HG03520 (cell line): ENCODE measurements around the gene SLC10A1.
"Not testable (repeated sequence)": the region's sequence is repeated elsewhere in the genome, so short reads cannot be mapped to it uniquely, and the experiment has no call there.

Source experiments
- ATAC-seq: cut with Tn5 transposase; IDR thresholded peaks from one replicate; pipeline ENCODE4 v1.9.1; 2021; ENCODE audit warnings: mild to moderate bottlenecking, moderate library complexity; ENCODE audit not compliant: unreplicated experiment

SLC10A1 gene

DNA sequence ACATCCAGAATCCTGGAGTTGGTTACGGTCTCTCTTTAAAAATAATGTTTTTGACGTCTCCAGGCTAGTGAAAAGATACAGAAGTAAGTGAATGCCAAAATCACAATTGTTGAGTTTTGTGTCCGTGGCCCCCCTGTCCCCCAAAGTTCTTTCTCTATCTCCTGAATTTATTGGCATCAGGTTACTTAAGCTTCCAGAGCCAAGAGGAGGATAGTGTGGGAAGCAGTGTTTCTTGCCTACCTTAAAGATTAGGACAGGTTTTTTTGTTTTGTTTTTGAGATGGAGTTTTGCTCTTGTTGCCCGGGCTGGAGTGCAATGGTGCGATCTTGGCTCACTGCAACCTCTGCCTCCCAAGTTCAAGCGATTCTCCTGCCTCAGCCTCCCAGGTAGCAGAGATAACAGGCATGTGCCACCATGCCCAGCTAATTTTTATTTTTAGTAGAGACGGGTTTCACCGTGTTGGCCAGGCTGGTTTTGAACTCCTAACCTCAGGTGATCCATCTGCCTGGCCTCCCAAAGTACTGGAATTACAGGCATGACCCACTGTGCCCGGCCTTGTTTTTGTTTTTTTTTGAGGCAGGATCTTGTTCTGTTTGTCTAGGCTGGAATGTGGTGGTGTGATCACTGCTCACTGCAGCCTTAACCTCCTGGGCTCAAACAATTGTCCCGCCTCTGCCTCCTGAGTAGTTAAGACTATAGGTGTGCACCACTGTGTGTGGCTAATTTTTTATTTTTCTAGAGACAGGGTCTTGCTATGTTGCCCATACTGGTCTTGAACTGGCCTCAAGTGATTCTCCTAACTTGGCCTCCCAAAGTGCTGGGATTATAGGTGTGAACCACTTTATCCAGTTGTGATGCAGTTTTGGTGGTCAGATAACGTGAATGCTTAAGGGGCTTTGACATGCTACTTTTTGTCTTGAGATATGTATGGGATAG, 24.7 kb downstream of the SLC10A1 start:
- no peak for ATAC-seq

- ATAC-seq = no peak
Observed at GRCh38 chr14:69771136-69771535, 25.9 kb downstream of the SLC10A1 start.

DNA sequence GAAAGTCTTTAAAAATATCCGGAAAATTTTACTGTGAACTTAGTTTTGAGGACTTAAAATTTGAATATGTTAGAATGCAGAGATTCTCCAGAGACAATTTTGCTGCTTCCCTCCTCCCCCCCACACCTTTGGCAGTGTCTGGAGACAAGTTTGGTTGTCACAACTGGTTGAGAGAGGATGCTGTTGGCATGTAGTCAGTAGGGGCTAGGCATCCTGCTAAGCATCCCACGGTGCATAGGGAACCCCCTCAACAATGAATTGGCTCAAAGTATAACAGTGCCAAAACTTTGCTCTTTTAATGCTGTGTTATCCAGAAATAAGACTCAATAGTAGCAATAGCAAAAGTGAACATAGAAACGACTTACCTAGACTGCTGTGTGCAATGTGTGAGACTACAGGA, 26.5 kb downstream of the SLC10A1 start:
- ATAC-seq = no peak

- no peak for ATAC-seq
Observed at GRCh38 chr14:69769623-69770022, 27.4 kb downstream of the SLC10A1 start.

- no peak for ATAC-seq
Observed at GRCh38 chr14:69768873-69769272, 28.2 kb downstream of the SLC10A1 start.

- peak; percentile 68 for ATAC-seq
Observed at GRCh38 chr14:69767369-69767999, 29.6 kb downstream of the SLC10A1 start.

GRCh38 chr14:69766984-69767368, 30.1 kb downstream of the SLC10A1 start, which contains the start of gene SRSF5:
SRSF5 (plus strand) TSS chr14:69767142; CDS start chr14:69768157, 1,015 bp downstream.
- ATAC-seq = peak; percentile 66

DNA sequence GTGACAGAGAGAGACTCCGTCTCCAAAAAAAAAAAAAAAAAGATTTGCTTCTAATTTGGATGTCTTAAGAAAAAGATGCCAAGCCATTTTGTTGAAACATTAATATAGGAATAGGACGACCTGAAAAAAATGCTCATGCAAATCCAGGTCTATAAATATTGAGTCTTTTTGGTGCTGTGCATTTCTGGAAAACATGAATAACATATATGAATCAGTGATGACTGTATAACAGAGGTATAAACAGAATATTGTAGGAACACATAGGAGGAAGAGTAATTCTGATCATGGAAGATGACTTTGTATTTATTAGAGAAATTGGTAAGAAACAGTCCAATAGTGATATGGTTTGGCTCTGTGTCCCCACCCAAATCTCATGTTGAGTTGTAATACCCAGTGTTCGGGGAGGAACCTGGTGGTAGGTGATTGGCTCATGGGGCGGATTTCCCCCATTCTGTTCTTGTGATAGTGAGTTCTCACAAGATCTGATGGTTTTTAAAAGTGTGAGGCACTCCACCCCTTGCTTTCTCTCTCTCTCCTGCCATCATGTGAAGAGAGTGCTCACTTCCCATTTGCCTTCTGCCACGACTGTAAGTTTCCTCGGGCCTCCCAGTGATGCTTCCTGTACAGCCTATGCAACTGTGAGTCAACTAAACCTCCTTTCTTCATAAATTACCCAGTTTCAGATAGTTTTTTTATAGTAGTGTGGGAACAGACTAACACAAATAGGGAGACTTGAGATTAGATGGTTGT, 33.1 kb downstream of the SLC10A1 start:
- ATAC-seq = no peak

- ATAC-seq = no peak
Observed at GRCh38 chr14:69760810-69761209, 36.2 kb downstream of the SLC10A1 start.

DNA sequence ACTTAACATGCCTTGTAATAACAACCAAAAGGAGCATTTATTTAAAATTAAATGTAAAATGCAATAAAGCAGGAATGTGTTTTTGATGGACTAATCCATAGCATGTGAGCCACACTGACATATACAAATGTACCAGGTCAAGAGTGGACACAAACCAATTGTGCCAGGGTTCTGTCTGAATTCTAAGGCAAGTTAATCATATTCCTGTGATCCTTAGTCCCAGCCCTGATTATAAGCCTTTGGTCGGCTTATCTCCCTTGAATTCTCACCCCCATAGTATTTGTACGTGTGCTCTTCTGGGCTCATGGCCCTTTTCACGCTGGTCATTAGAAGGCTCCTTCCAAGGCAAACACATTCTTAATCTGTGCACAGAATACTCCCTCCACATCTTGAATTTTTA, 40.7 kb downstream of the SLC10A1 start:
- ATAC-seq = no peak

DNA sequence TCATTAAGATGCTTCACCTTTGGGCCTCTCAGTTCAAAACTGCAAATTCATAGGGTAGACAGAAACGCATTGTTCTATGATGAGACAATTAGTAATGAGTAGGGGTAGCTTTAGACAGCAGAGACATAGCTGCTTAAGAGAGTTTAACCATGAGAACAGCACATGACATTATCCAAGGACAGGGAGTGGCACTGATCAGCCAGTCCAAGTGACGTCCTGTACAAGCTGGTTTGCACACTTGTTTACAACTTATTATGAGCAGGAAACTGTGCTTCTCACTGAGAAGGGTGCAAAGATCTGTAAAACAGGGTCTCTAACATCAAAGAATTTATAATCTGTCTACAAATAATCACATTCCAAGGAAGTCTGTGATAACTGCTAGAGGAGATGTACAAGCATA, 41.3 kb downstream of the SLC10A1 start:
- ATAC-seq = no peak

GRCh38 chr14:69755296-69755695, 41.7 kb downstream of the SLC10A1 start:
- no peak for ATAC-seq

- ATAC-seq = no peak
Observed at GRCh38 chr14:69754487-69754886, 42.6 kb downstream of the SLC10A1 start.

- ATAC-seq = no peak
Observed at GRCh38 chr14:69753860-69754259, 43.2 kb downstream of the SLC10A1 start.

GRCh38 chr14:69752773-69753172, 44.3 kb downstream of the SLC10A1 start:
- no peak for ATAC-seq

- no peak for ATAC-seq
Observed at GRCh38 chr14:69750495-69750894, 46.5 kb downstream of the SLC10A1 start.

- ATAC-seq = no peak
Observed at GRCh38 chr14:69749956-69750355, 47.1 kb downstream of the SLC10A1 start.

GRCh38 chr14:69741055-69741454, 56.0 kb downstream of the SLC10A1 start:
- no peak for ATAC-seq

DNA sequence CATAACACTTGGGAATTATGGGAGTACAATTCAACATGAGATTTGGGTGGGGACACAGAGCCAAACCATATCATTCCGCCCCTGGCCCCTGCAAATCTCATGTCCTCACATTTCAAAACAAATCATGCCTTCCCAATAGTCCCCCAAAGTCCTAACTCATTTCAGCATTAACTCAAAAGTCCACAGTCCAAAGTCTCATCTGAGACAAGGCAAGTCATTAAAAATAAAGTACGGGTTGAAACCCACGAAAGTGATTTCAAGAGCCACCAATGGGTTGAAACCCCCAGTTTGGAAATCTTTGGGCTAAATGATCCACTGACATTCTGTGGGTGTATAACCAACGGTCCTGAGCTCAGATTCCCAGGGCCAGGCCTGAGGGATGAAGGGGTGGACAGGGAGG, 60.6 kb downstream of the SLC10A1 start:
- not testable (repeated sequence) for ATAC-seq

DNA sequence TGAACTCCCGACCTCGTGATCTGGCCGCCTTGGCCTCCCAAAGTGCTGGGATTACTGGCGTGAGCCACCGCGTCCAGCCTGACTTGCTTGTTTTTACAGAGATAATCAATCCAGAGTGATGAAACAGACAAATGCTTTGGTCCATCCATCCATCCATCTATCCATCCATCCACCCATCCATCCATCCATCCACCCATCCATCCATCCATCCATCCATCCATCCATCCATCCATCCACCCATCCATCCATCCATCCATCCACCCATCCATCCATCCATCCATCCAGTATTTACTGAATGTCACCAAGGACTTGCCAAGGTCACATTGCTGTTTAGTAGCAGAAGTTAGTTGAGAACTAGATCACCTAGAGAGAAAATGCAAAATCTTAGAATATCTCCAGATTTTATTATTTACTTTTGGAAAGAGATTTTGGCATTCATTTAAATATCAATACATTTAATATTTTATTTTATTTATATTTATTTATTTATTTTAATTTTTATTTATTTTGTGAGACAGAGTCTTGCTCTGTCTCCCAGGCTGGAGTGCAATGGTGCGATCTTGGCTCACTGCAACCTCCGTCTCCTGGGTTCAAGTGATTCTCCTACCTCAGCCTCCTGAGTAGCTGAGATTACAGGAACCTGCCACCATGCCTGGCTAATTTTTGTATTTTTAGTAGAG, 65.0 kb downstream of the SLC10A1 start:
- ATAC-seq = not testable (repeated sequence)

GRCh38 chr14:69727860-69728259, 69.2 kb downstream of the SLC10A1 start:
- ATAC-seq = no peak
